C4-2B (cell line): ENCODE data around the gene C10orf95.

Experiments used
- H3K27ac ChIP-seq: fragments of 450-650 bp; 2 replicates; pipeline ENCODE4 v1.5.1; 2017
- ZFX ChIP-seq: fragments of 450-650 bp; IDR thresholded peaks from 2 replicates; pipeline ENCODE4 v1.6.1; 2017
- TF ChIP-seq, protein P1 (sequence below): fragments of 450-650 bp; conservative IDR thresholded peaks from 2 replicates; pipeline ENCODE4 v1.5.1; 2017; ENCODE audit warnings: mild to moderate bottlenecking

The C10orf95 gene

DNA sequence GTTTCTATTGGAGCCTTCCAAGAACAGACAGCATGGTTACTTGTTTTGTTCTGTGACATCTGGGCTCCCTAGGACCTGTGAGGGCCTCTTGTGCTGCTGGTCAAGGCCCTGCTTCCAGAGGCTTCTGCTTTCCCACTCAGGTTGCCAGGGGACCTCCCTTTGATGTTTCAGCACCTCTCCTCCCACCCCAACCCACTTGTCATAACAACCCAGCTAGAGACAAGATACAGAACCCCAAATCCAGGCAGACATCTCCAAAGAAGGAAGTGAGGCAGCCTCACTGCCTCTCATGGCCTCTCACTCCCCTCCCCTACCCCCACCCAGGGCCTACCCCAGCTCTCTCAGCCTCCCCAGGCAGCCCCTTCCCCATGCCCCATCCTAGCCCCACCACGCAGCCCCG, 44.5 kb downstream of the C10orf95 start:
- H3K27ac ChIP-seq = no peak overlapping the region
- TF ChIP-seq, protein P1, sequence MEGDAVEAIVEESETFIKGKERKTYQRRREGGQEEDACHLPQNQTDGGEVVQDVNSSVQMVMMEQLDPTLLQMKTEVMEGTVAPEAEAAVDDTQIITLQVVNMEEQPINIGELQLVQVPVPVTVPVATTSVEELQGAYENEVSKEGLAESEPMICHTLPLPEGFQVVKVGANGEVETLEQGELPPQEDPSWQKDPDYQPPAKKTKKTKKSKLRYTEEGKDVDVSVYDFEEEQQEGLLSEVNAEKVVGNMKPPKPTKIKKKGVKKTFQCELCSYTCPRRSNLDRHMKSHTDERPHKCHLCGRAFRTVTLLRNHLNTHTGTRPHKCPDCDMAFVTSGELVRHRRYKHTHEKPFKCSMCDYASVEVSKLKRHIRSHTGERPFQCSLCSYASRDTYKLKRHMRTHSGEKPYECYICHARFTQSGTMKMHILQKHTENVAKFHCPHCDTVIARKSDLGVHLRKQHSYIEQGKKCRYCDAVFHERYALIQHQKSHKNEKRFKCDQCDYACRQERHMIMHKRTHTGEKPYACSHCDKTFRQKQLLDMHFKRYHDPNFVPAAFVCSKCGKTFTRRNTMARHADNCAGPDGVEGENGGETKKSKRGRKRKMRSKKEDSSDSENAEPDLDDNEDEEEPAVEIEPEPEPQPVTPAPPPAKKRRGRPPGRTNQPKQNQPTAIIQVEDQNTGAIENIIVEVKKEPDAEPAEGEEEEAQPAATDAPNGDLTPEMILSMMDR = no peak
- no peak for TF ChIP-seq ZFX

DNA sequence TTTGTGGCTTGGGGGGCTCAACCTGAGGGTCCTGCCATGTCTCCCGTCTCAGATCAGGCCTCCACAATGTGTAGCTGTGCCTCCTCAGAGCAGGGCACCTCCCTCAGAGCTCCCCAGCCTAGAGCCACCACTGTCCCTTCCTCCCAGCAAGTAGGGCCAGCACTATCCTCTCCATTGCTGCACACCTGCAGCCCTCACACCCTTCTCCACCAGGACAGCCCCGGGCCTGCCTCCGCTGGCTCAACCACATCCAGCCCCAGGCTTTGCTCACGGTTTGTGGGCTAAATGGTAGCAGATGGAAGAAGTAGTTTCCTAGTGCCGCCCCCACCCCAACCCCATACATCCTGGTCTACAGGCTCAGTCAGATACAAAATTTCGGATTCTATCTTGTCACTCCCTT, 45.7 kb downstream of the C10orf95 start:
- no peak overlapping the region for H3K27ac ChIP-seq
- TF ChIP-seq ZFX = no peak
- TF ChIP-seq, protein P1 = no peak

DNA sequence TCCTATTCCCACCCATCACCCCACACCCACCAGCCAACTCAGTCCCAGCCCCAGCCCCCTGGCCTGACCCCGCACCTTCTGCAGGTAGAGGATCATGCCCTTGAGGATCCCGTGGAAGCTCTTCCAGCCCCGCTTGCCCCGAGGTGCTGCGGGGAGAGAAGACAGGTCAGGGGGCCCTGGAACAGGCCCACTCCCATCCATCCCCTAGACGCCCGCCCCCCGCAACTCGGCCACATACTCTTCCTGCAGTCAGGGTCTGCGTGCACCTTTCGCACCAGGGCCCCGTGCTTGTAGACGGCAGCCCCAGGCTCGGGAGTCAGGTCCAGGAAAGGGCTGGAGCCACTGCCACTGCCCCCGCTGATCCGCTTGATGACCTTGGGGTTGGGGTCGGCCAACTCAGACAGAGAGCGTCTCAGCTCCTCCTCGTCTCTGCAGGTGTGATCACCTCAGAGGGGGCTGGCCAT, 46.2 kb downstream of the C10orf95 start:
- no peak overlapping the region for H3K27ac ChIP-seq
- TF ChIP-seq, protein P1 = no peak
- TF ChIP-seq ZFX = no peak

DNA sequence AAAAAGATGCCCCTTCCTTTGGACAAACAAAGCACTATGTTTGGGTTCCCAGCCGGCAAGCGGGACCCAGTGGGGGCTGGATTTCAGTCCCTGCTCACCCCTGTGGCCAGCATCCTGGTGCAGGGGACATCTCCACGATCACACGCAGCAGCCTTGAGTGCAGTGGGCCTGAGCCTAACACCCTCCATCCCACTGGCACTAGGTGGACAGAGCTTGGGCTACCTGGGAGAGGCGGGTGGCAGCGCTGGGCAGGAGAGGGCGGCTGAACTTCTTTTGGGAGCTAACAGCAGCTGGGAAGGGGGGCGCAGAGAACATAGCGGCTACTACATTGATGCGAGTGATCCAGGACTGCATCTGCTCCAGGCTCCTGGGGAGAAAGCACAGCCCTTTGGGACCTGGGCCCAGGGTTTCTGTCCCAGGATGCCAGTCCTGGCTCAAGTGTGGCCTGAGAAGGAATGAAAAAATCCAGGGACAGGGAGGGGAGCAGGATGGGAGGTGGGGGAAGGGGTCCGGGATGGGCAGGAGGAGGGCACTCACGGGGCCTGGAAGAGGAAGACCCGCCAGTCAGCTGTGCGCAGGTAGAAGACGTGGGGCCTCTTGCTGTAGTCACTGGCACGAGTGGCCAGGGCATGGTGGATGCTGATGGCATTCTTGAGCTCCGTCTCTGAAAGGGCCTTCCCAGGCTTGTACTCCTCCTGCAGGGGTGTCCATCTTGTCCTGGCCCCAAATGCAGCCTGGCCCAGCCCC, 46.8 kb downstream of the C10orf95 start:
- TF ChIP-seq, protein P1 = no peak
- TF ChIP-seq ZFX = no peak
- H3K27ac ChIP-seq = no peak overlapping the region

DNA sequence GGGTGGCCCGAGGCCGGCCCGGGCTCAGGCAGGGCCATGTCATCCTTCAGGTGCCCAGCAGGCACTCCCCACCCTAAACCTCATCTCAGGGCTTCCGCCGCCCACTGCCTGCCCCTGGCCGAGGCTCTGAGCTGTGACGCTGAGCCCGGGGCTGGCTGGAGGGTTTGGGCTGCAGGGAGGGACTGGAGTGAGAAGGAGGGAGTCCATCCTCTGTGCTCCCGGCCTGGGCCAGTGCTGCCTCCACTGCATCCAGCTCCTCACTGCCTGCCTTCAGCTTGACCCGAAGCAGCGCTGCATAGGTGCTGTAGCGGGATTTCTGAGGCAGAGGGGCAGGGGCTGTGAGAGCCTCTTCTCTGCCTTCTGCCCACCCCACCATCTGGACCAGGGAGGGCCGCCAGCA, 48.2 kb downstream of the C10orf95 start:
- no peak for TF ChIP-seq ZFX
- TF ChIP-seq, protein P1 = no peak
- no peak overlapping the region for H3K27ac ChIP-seq

DNA sequence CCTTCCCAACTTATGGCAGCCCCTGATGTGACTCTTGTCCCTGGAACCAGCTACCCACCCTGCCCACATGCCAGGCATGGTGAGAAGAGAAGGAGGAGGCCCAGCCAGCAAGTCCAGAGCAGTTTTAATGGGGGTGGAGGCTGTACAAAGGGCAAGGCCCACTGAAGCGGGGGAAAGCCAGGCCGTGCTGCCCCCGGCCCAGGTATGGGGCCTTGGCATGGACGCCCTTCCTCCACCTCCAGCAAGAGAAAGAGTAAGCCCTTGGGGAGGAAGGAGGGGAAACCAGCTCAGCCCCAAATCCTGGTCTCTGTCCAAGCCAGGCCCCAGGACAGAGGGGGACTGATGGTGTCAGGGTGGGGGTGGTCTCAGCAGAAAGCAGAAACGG, 48.8 kb downstream of the C10orf95 start:
- TF ChIP-seq, protein P1 = no peak
- TF ChIP-seq ZFX = no peak
- H3K27ac ChIP-seq = no peak overlapping the region

DNA sequence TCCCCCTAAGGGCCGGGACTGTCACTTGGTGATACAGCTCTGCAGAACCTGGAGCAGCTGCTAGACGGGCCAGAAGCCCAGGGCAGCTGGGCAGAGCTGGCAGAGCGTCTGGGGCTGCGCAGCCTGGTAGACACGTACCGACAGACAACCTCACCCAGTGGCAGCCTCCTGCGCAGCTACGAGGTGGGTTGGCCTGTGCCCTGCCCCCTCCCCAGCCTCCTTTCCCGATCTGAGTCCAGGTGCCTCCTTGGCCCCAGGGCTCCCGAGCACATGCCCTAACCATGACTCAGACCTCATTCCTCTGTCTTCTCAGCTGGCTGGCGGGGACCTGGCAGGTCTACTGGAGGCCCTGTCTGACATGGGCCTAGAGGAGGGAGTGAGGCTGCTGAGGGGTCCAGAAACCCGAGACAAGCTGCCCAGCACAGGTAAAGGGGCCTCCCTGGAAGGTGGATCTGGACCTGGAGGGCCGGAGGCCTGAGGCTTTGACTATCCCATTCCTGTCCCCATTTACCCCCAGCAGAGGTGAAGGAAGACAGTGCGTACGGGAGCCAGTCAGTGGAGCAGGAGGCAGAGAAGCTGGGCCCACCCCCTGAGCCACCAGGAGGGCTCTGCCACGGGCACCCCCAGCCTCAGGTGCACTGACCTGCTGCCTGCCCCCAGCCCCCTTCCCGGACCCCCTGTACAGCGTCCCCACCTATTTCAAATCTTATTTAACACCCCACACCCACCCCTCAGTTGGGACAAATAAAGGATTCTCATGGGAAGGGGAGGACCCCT, 49.4 kb downstream of the C10orf95 start:
- no peak overlapping the region for H3K27ac ChIP-seq
- no peak for TF ChIP-seq ZFX
- TF ChIP-seq, protein P1 = no peak
